HepG2 (cell line): ENCODE measurements around the gene CSTF3. TPM values are rescaled to one million over a fixed set of nuclear protein-coding genes. Genes with fewer than 3 reads are reported as not detected.

ENCODE experiments used
- ATF3 ChIP-seq: sonication (generic); formaldehyde crosslinking; IDR thresholded peaks from 2 replicates; pipeline ENCODE4 v1.4.0; 2020; ENCODE audit warnings: missing genetic modification reagents
- CREM ChIP-seq, 2 experiments: sonication (generic) in 1 of 2; formaldehyde crosslinking in 1 of 2; IDR thresholded peaks; 2 replicates each; pipeline versions ENCODE4 v1.4.0 to v1.6.1; 2016 to 2020; ENCODE audit warnings: antibody characterized with exemption in 1 of 2, mild to moderate bottlenecking in 1 of 2, missing genetic modification reagents in 1 of 2
- E2F1 ChIP-seq: sonication (generic); formaldehyde crosslinking; IDR thresholded peaks from 2 replicates; pipeline ENCODE4 v1.5.0; 2020; ENCODE audit warnings: missing genetic modification reagents
- FUBP1 ChIP-seq: sonication (generic); formaldehyde crosslinking; IDR thresholded peaks from 2 replicates; pipeline ENCODE4 v1.5.1; 2020; ENCODE audit warnings: missing genetic modification reagents, mild to moderate bottlenecking, borderline replicate concordance
- HDAC1 ChIP-seq: sonication (generic); formaldehyde crosslinking; IDR thresholded peaks from 2 replicates; pipeline ENCODE4 v1.5.1; 2020; ENCODE audit warnings: mild to moderate bottlenecking, missing genetic modification reagents
- JUND ChIP-seq: sonication (generic); formaldehyde crosslinking; IDR thresholded peaks from 2 replicates; pipeline ENCODE4 v1.8.0; 2022; ENCODE audit warnings: mild to moderate bottlenecking, missing genetic modification reagents
- KMT2A ChIP-seq: sonication (generic); formaldehyde crosslinking; IDR thresholded peaks from 2 replicates; pipeline ENCODE4 v1.4.0; 2020; ENCODE audit warnings: missing genetic modification reagents
- KMT2B ChIP-seq: IDR thresholded peaks from 2 replicates; pipeline ENCODE4 v1.6.1; 2016; ENCODE audit warnings: missing genetic modification reagents, missing compliant biosample characterization
- MTF1 ChIP-seq: sonication (generic); formaldehyde crosslinking; IDR thresholded peaks from 2 replicates; pipeline ENCODE4 v1.5.0; 2020; ENCODE audit warnings: missing genetic modification reagents
- MXI1 ChIP-seq: IDR thresholded peaks from 3 replicates; pipeline ENCODE4 v1.6.1; 2012; ENCODE audit warnings: low read depth, low read length, inconsistent platforms, borderline replicate concordance
- NONO ChIP-seq, 2 experiments: fragments of 450-650 bp in 1 of 2; sonication (generic) in 1 of 2; formaldehyde crosslinking in 1 of 2; IDR thresholded peaks in 1 of 2; conservative IDR thresholded peaks in 1 of 2; 2 replicates each; pipeline versions ENCODE4 v1.6.1 to v1.8.0; 2017 to 2022; ENCODE audit warnings: mild to moderate bottlenecking in 1 of 2, missing genetic modification reagents in 1 of 2, moderate library complexity in 1 of 2
- NR0B2 ChIP-seq: sonication (generic); formaldehyde crosslinking; IDR thresholded peaks from 2 replicates; pipeline ENCODE4 v1.4.0; 2020; ENCODE audit warnings: mild to moderate bottlenecking, missing genetic modification reagents
- NRL ChIP-seq: sonication (generic); formaldehyde crosslinking; IDR thresholded peaks from 2 replicates; pipeline ENCODE4 v1.5.0; 2020; ENCODE audit warnings: missing genetic modification reagents, mild to moderate bottlenecking, moderate library complexity, borderline replicate concordance
- REPIN1 ChIP-seq: sonication (generic); formaldehyde crosslinking; IDR thresholded peaks from 2 replicates; pipeline ENCODE4 v1.8.0; 2022; ENCODE audit warnings: missing genetic modification reagents, low read depth, mild to moderate bottlenecking, borderline replicate concordance
- RFXAP ChIP-seq: sonication (generic); formaldehyde crosslinking; IDR thresholded peaks from 2 replicates; pipeline ENCODE4 v1.4.0; 2020; ENCODE audit warnings: missing genetic modification reagents, borderline replicate concordance
- SOX13 ChIP-seq, 3 experiments: fragments of 450-650 bp in 1 of 3; sonication (generic) in 1 of 3; formaldehyde crosslinking in 1 of 3; IDR thresholded peaks in 2 of 3; conservative IDR thresholded peaks in 1 of 3; 2 replicates each; pipeline versions ENCODE4 v1.5.0 to v1.6.1; 2016 to 2020; ENCODE audit warnings: antibody characterized with exemption in 1 of 3, mild to moderate bottlenecking in 1 of 3, missing compliant biosample characterization in 1 of 3, missing genetic modification reagents in 1 of 3, moderate library complexity in 1 of 3
- ZFX ChIP-seq: sonication (generic); formaldehyde crosslinking; IDR thresholded peaks from 2 replicates; pipeline ENCODE4 v1.4.0; 2020; ENCODE audit warnings: mild to moderate bottlenecking, low read depth, missing genetic modification reagents, moderate library complexity
- ZKSCAN8 ChIP-seq: IDR thresholded peaks from 2 replicates; pipeline ENCODE4 v1.6.1; 2016; ENCODE audit warnings: borderline replicate concordance, missing genetic modification reagents, missing compliant biosample characterization
- ZNF24 ChIP-seq: fragments of 450-650 bp; IDR thresholded peaks from 2 replicates; pipeline ENCODE4 v1.6.1; 2017; ENCODE audit warnings: antibody characterized with exemption, mild to moderate bottlenecking
- ZNF414 ChIP-seq: sonication (generic); formaldehyde crosslinking; IDR thresholded peaks from 2 replicates; pipeline ENCODE4 v1.5.0; 2020; ENCODE audit warnings: missing genetic modification reagents
- ZNF501 ChIP-seq: sonication (generic); formaldehyde crosslinking; IDR thresholded peaks from 2 replicates; pipeline ENCODE4 v1.5.1; 2020; ENCODE audit warnings: mild to moderate bottlenecking, moderate library complexity, missing genetic modification reagents
- ZNF572 ChIP-seq: sonication (generic); formaldehyde crosslinking; IDR thresholded peaks from 2 replicates; pipeline ENCODE4 v1.5.1; 2020; ENCODE audit warnings: mild to moderate bottlenecking, missing genetic modification reagents
- ZNF607 ChIP-seq: sonication (generic); formaldehyde crosslinking; IDR thresholded peaks from 2 replicates; pipeline ENCODE4 v1.5.1; 2020; ENCODE audit warnings: missing genetic modification reagents, mild to moderate bottlenecking, borderline replicate concordance
- polyA plus RNA-seq, 8 experiments: library from polyadenylated mRNA; depleted of rRNA in 3 of 8; stranded (reverse) in 7 of 8; unstranded in 1 of 8; fragments of >200 nt; fragmentation: Illumina TruSeq in 4 of 8; extraction: Trizol in 4 of 8; gene quantifications; 2 replicates each; pipeline versions ENCODE4 v1.2.1 to v1.2.3, GENCODE V29; 2011 to 2016; ENCODE audit warnings: low read depth in 4 of 8, missing spikeins in 1 of 8, mixed read lengths in 1 of 8; ENCODE audit not compliant: insufficient read depth in 1 of 8
- total RNA-seq, 5 experiments: library from RNA; depleted of rRNA; stranded (reverse); fragments of >200 nt; fragmentation: Illumina TruSeq; extraction: Trizol; gene quantifications; 2 replicates each; pipeline ENCODE4 v1.2.3, GENCODE V29; 2016; ENCODE audit warnings: low read depth in 1 of 5

CSTF3 gene
- total and polyA plus RNA-seq, 2 of the 13 experiments (the other 11 are each of a cell fraction or from before 2014, with no cell fraction given): 21.5 to 43.6 TPM

GRCh38 chr11:33161120-33162005 lies at the start of gene CSTF3 (continued):
- TF ChIP-seq SOX13 (IDR thresholded peaks at IDR 0.05): no peak
- TF ChIP-seq SOX13 (CRISPR knock-in tag; conservative IDR thresholded peaks at IDR 0.05 in 1 of 2, IDR thresholded peaks at IDR 0.05 in 1 of 2): peak in 1 of 2 experiments; percentile 25; a peak in 1 of 4 replicates
- peak; percentile 78 for TF ChIP-seq JUND (CRISPR knock-in tag)
- TF ChIP-seq KMT2A (CRISPR knock-in tag): peak; percentile 96
- peak; percentile 98 for TF ChIP-seq E2F1 (CRISPR knock-in tag)
- no peak for TF ChIP-seq ZNF414 (CRISPR knock-in tag)
- TF ChIP-seq ZFX: peak; percentile 80
- TF ChIP-seq NR0B2 (CRISPR knock-in tag): peak; percentile 42; the same call in 1 of the 2 replicates
- TF ChIP-seq ZNF572 (CRISPR knock-in tag): peak; percentile 90; the same call in 1 of the 2 replicates
- no peak for TF ChIP-seq MTF1 (CRISPR knock-in tag)
- TF ChIP-seq FUBP1: no peak
- peak; percentile 95 for TF ChIP-seq KMT2B (CRISPR knock-in tag)
- TF ChIP-seq NRL: peak; percentile 49; the same call in 1 of the 2 replicates
- no peak for TF ChIP-seq ZNF24
- TF ChIP-seq MXI1: peak; percentile 75; the same call in 1 of the 3 replicates
- TF ChIP-seq ZNF501 (CRISPR knock-in tag): peak; percentile 95
- no peak; the same call in 1 of the 2 replicates for TF ChIP-seq ATF3 (CRISPR knock-in tag)
- peak; percentile 86; the same call in 1 of the 2 replicates for TF ChIP-seq ZNF607 (CRISPR knock-in tag)
- peak; percentile 92 for TF ChIP-seq CREM (IDR thresholded peaks at IDR 0.05)
- no peak for TF ChIP-seq CREM (CRISPR knock-in tag; IDR thresholded peaks at IDR 0.05)
- no peak for TF ChIP-seq NONO (IDR thresholded peaks at IDR 0.05)
- TF ChIP-seq NONO (CRISPR knock-in tag; conservative IDR thresholded peaks at IDR 0.05): peak; percentile 59; the same call in 1 of the 2 replicates
- TF ChIP-seq REPIN1 (CRISPR knock-in tag): peak; percentile 75
- no peak for TF ChIP-seq ZKSCAN8 (CRISPR knock-in tag)
- TF ChIP-seq RFXAP (CRISPR knock-in tag): peak; percentile 87
- peak; percentile 58; the same call in 1 of the 2 replicates for TF ChIP-seq HDAC1 (CRISPR knock-in tag)
